IMR-90 (cell line): ENCODE data around the gene KRTAP20-1. TPM values are rescaled to one million over a fixed set of nuclear protein-coding genes. Genes with fewer than 3 reads are reported as not detected.

Experiments
- ATAC-seq: fragments of 200-7000 bp; cut with Tn5 transposase; 2 replicates; pipeline ENCODE4 v1.9.1; 2020; ENCODE audit warnings: low read depth, mild to moderate bottlenecking, moderate library complexity
- BruUV-seq: library from RNA; stranded (reverse); fragments of 400-500 nt; replicated peaks from 2 replicates; lab custom pipeline; 2021; lab: Mats Ljungman, UMichigan
- CTCF ChIA-PET: fragments of 300-600 bp; formaldehyde crosslinking; extraction: SDS; loops from one replicate; lab custom pipeline; 2021; ENCODE audit warnings: antibody characterized with exemption; lab: Yijun Ruan, JAX
- POLR2A ChIA-PET: fragments of 300-600 bp; sonication (Branson Sonifier 250); formaldehyde crosslinking; loops from one replicate; lab custom pipeline; 2022; ENCODE audit warnings: antibody characterized with exemption; ENCODE audit not compliant: unreplicated experiment; lab: Charles Lee
- DNase-seq: peaks from one replicate; pipeline ENCODE4 v3.0.0; 2013
- H2AFZ ChIP-seq: replicated peaks from 2 replicates; pipeline ENCODE3; 2013; ENCODE audit warnings: low read length, mild to moderate bottlenecking; ENCODE audit not compliant: poor library complexity
- H2AK5ac ChIP-seq: 2 replicates; pipeline ENCODE4 v1.6.1; 2013; ENCODE audit warnings: low read depth, low read length, inconsistent platforms
- H2AK9ac ChIP-seq: replicated peaks from 2 replicates; pipeline ENCODE3; 2013; ENCODE audit warnings: mild to moderate bottlenecking, low read depth, low read length, moderate library complexity; ENCODE audit not compliant: poor library complexity
- H2BK120ac ChIP-seq: 2 replicates; pipeline ENCODE4 v1.6.1; 2013; ENCODE audit warnings: low read depth, low read length, inconsistent platforms
- H2BK15ac ChIP-seq: 3 replicates; pipeline ENCODE4 v1.6.1; 2013; ENCODE audit warnings: low read depth, low read length, inconsistent platforms
- H2BK20ac ChIP-seq: 2 replicates; pipeline ENCODE4 v1.6.1; 2013; ENCODE audit warnings: low read depth, mild to moderate bottlenecking, inconsistent platforms, low read length, moderate library complexity
- H2BK5ac ChIP-seq: 2 replicates; pipeline ENCODE4 v1.6.1; 2013; ENCODE audit warnings: mild to moderate bottlenecking, low read depth, low read length, inconsistent platforms; ENCODE audit not compliant: poor library complexity, severe bottlenecking
- H3K14ac ChIP-seq: replicated peaks from 2 replicates; pipeline ENCODE4 v1.6.1; 2013; ENCODE audit warnings: low read depth, low read length, inconsistent platforms
- H3K18ac ChIP-seq: 2 replicates; pipeline ENCODE4 v1.6.1; 2013; ENCODE audit warnings: low read depth, low read length, control low read depth
- H3K23ac ChIP-seq: 2 replicates; pipeline ENCODE4 v1.6.1; 2013; ENCODE audit warnings: low read depth, low read length, inconsistent platforms
- H3K27ac ChIP-seq: 2 replicates; pipeline ENCODE4 v1.5.1; 2013; ENCODE audit warnings: mild to moderate bottlenecking, control low read depth, low read length; ENCODE audit not compliant: insufficient read depth
- H3K27me3 ChIP-seq: 2 replicates; pipeline ENCODE4 v1.6.1; 2013; ENCODE audit warnings: low read length; ENCODE audit not compliant: control insufficient read depth, insufficient read depth
- H3K36me3 ChIP-seq: 2 replicates; pipeline ENCODE4 v1.6.1; 2013; ENCODE audit warnings: low read length, mixed read lengths; ENCODE audit not compliant: control insufficient read depth, insufficient read depth
- H3K4ac ChIP-seq: 2 replicates; pipeline ENCODE4 v1.6.1; 2013; ENCODE audit warnings: low read depth, low read length, inconsistent platforms
- H3K4me1 ChIP-seq: 2 replicates; pipeline ENCODE4 v1.6.1; 2013; ENCODE audit warnings: low read length, mixed read lengths; ENCODE audit not compliant: control insufficient read depth, insufficient read depth
- H3K4me2 ChIP-seq: 2 replicates; pipeline ENCODE4 v1.6.1; 2013; ENCODE audit warnings: low read depth, mild to moderate bottlenecking, control low read depth, low read length, moderate library complexity
- H3K4me3 ChIP-seq: 2 replicates; pipeline ENCODE4 v1.5.1; 2013; ENCODE audit warnings: low read depth, mild to moderate bottlenecking, control low read depth, low read length, moderate library complexity; ENCODE audit not compliant: insufficient read depth
- H3K56ac ChIP-seq: 2 replicates; pipeline ENCODE4 v1.6.1; 2013; ENCODE audit warnings: low read length, inconsistent platforms; ENCODE audit not compliant: insufficient read depth; ENCODE audit errors: extremely low read depth
- H3K79me1 ChIP-seq, 2 experiments: 2 replicates each; pipeline ENCODE4 v1.6.1; 2013; ENCODE audit warnings: low read length in 2 of 2, inconsistent platforms in 1 of 2, low read depth in 1 of 2
- H3K9ac ChIP-seq: 2 replicates; pipeline ENCODE4 v1.6.1; 2013; ENCODE audit warnings: low read depth, low read length, control low read depth
- H3K9me1 ChIP-seq: 2 replicates; pipeline ENCODE4 v1.6.1; 2013; ENCODE audit warnings: low read length, inconsistent platforms; ENCODE audit not compliant: insufficient read depth
- H3K9me3 ChIP-seq: 2 replicates; pipeline ENCODE4 v1.6.1; 2013; ENCODE audit warnings: low read length; ENCODE audit not compliant: control insufficient read depth, insufficient read depth
- H4K20me1 ChIP-seq: 2 replicates; pipeline ENCODE4 v1.6.1; 2013; ENCODE audit warnings: low read length, inconsistent platforms; ENCODE audit not compliant: insufficient read depth
- H4K5ac ChIP-seq: 2 replicates; pipeline ENCODE4 v1.6.1; 2013; ENCODE audit warnings: mild to moderate bottlenecking, low read depth, low read length, control low read depth
- H4K8ac ChIP-seq, 2 experiments: 2 replicates each; pipeline ENCODE4 v1.6.1; 2013; ENCODE audit warnings: low read depth in 2 of 2, low read length in 2 of 2, control low read depth in 1 of 2, inconsistent platforms in 1 of 2
- H4K91ac ChIP-seq: 2 replicates; pipeline ENCODE4 v1.6.1; 2013; ENCODE audit warnings: low read depth, low read length, inconsistent platforms; ENCODE audit not compliant: insufficient read depth
- BHLHE40 ChIP-seq: fragments of 150-350 bp; IDR thresholded peaks from 2 replicates; pipeline ENCODE4 v1.6.1; 2016; ENCODE audit warnings: mild to moderate bottlenecking, low read depth, low read length
- CEBPB ChIP-seq: IDR thresholded peaks from 2 replicates; pipeline ENCODE4 v1.6.1; 2012; ENCODE audit warnings: low read depth, low read length, improper control_type of control experiment
- CHD1 ChIP-seq: IDR thresholded peaks from 2 replicates; pipeline ENCODE4 v1.6.1; 2012; ENCODE audit warnings: low read depth, low read length, improper control_type of control experiment
- MAZ ChIP-seq: IDR thresholded peaks from 2 replicates; pipeline ENCODE4 v1.6.1; 2012; ENCODE audit warnings: low read depth, mild to moderate bottlenecking, low read length, improper control_type of control experiment, moderate library complexity, borderline replicate concordance
- NFE2L2 ChIP-seq: fragments of 150-350 bp; IDR thresholded peaks from 2 replicates; pipeline ENCODE4 v1.6.1; 2016; ENCODE audit warnings: low read depth, mild to moderate bottlenecking, low read length
- POLR2A ChIP-seq: IDR thresholded peaks from 2 replicates; pipeline ENCODE4 v1.6.1; 2012; ENCODE audit warnings: mild to moderate bottlenecking, low read depth, low read length
- RAD21 ChIP-seq: IDR thresholded peaks from 2 replicates; pipeline ENCODE4 v1.6.1; 2012; ENCODE audit warnings: low read length, improper control_type of control experiment
- RCOR1 ChIP-seq: IDR thresholded peaks from 2 replicates; pipeline ENCODE4 v1.6.1; 2012; ENCODE audit warnings: mild to moderate bottlenecking, low read length, improper control_type of control experiment; ENCODE audit not compliant: insufficient replicate concordance
- RFX5 ChIP-seq: IDR thresholded peaks from 2 replicates; pipeline ENCODE4 v1.8.0; 2012; ENCODE audit warnings: low read depth, mild to moderate bottlenecking, low read length, moderate library complexity
- SMC3 ChIP-seq: fragments of 150-350 bp; IDR thresholded peaks from 2 replicates; pipeline ENCODE4 v1.6.1; 2016; ENCODE audit warnings: low read depth, mild to moderate bottlenecking, antibody characterized with exemption, low read length, moderate library complexity
- WGBS, 2 experiments: methylation state at CpG; one replicate each; pipeline versions ENCODE4 v1.1.5 to v1.1.7; 2013; ENCODE audit warnings: missing lambda C conversion rate in 2 of 2; ENCODE audit not compliant: insufficient read length in 1 of 2; ENCODE audit errors: extremely low coverage in 2 of 2; 5-methylcytosine and 5-hydroxymethylcytosine counted together
- dilution Hi-C: fragments of 300-500 bp; cut with HindIII; formaldehyde crosslinking; loops from one replicate; pipeline ENCODE4 v1.14.3; 2018; ENCODE audit warnings: low sequenced_read_pairs; ENCODE audit not compliant: unreplicated experiment
- in situ Hi-C: fragments of 300-500 bp; cut with MboI; formaldehyde crosslinking; loops from 3 replicates; pipeline ENCODE4 v1.14.3; 2019; ENCODE audit warnings: low sequenced_read_pairs, inconsistent platforms, mixed read lengths
- intact Hi-C: fragments of 100-400 bp; cut with micrococcal nuclease; formaldehyde crosslinking; loops from 2 replicates; pipeline ENCODE4 v1.10.0; 2022
- polyA plus RNA-seq, 3 experiments: library from polyadenylated mRNA; depleted of rRNA; stranded (reverse); fragments of >200 nt; gene quantifications; 2 replicates each; pipeline ENCODE4 v1.2.3, GENCODE V29; 2012; ENCODE audit warnings: low replicate concordance in 1 of 3
- total RNA-seq: library from RNA; depleted of rRNA; stranded (reverse); fragments of >200 nt; gene quantifications from 2 replicates; pipeline ENCODE4 v1.2.3, GENCODE V29; 2012
- TF ChIP-seq, protein P1 (sequence below): fragments of 150-350 bp; IDR thresholded peaks from 2 replicates; pipeline ENCODE4 v1.6.1; 2016; ENCODE audit warnings: low read depth, mild to moderate bottlenecking, low read length, moderate library complexity, borderline replicate concordance
- TF ChIP-seq, protein P2 (sequence below): fragments of 150-350 bp; IDR thresholded peaks from 2 replicates; pipeline ENCODE4 v1.6.1; 2017; ENCODE audit warnings: mild to moderate bottlenecking, antibody characterized with exemption, low read length, low read depth
- TF ChIP-seq, protein P3 (sequence below): conservative IDR thresholded peaks from 2 replicates; pipeline ENCODE4 v1.5.1; 2012; ENCODE audit warnings: mild to moderate bottlenecking, low read depth, low read length, improper control_type of control experiment

The KRTAP20-1 gene
- total and polyA plus RNA-seq, 2 of the 4 experiments (the other 2 are of a cell fraction): not detected

DNA sequence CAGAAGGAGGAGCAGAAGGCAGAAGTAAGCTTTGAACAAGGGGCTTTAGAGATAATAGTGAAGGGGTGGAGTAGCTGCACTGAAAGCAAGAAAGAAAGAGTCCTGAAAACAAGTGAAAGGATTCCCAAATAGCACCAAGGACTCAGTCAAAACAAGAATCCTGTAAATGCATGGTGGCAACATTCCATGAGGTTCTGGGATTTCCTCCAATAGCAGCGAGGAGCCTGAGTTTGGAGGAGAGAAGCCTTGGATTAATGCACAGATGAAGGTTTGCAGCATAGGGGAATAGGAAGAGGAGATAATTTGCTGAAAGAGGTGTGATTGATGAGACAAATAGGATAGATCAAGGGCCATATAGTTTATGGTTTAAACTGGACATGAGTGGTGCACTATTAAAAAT, 36.9 kb upstream of the KRTAP20-1 start:
- no peak overlapping the region for H3K9ac ChIP-seq
- H3K18ac ChIP-seq: no peak overlapping the region
- no peak overlapping the region for H4K8ac ChIP-seq
- H2BK5ac ChIP-seq: no peak overlapping the region
- no peak overlapping the region for H3K14ac ChIP-seq
- WGBS, 2 experiments: no CpG with 5 or more reads among the region's 1 CpG
- no peak overlapping the region for H2AK9ac ChIP-seq
- H3K4ac ChIP-seq: no peak overlapping the region
- H2BK20ac ChIP-seq: no peak overlapping the region
- no peak overlapping the region for H2BK120ac ChIP-seq
- intact Hi-C loops: no loop called here
- H4K91ac ChIP-seq: no peak overlapping the region
- H3K27me3 ChIP-seq: no peaks in the 10 kb centered on the region
- no peak overlapping the region for H2AFZ ChIP-seq
- H3K4me1 ChIP-seq: no peaks in the 10 kb centered on the region
- ATAC-seq (no peak), DNase-seq (no peak)
- no peak overlapping the region for H2AK5ac ChIP-seq
- H3K23ac ChIP-seq: no peak overlapping the region
- no peaks in the 10 kb centered on the region for H4K20me1 ChIP-seq
- in situ Hi-C loops: no loop called here
- POLR2A ChIA-PET: no interaction called here
- no peak overlapping the region for H4K5ac ChIP-seq
- no peak overlapping the region for H3K4me3 ChIP-seq
- H3K9me3 ChIP-seq: peaks cover 4% of the 10 kb centered on the region
- H2BK15ac ChIP-seq: no peak overlapping the region
- no TSS peak for BruUV-seq
- H3K56ac ChIP-seq: no peak overlapping the region
- CTCF ChIA-PET: no interaction called here
- H3K79me1 ChIP-seq: no peaks in the 10 kb centered on the region
- no peak for TF ChIP-seq RAD21
- no peak for TF ChIP-seq MAZ
- TF ChIP-seq RFX5: no peak
- TF ChIP-seq, protein P1, sequence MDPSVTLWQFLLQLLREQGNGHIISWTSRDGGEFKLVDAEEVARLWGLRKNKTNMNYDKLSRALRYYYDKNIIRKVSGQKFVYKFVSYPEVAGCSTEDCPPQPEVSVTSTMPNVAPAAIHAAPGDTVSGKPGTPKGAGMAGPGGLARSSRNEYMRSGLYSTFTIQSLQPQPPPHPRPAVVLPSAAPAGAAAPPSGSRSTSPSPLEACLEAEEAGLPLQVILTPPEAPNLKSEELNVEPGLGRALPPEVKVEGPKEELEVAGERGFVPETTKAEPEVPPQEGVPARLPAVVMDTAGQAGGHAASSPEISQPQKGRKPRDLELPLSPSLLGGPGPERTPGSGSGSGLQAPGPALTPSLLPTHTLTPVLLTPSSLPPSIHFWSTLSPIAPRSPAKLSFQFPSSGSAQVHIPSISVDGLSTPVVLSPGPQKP: no peak
- no peak for TF ChIP-seq RCOR1
- no peak for TF ChIP-seq SMC3
- TF ChIP-seq, protein P2, sequence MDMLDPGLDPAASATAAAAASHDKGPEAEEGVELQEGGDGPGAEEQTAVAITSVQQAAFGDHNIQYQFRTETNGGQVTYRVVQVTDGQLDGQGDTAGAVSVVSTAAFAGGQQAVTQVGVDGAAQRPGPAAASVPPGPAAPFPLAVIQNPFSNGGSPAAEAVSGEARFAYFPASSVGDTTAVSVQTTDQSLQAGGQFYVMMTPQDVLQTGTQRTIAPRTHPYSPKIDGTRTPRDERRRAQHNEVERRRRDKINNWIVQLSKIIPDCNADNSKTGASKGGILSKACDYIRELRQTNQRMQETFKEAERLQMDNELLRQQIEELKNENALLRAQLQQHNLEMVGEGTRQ: no peak
- TF ChIP-seq BHLHE40: no peak
- TF ChIP-seq, protein P3, sequence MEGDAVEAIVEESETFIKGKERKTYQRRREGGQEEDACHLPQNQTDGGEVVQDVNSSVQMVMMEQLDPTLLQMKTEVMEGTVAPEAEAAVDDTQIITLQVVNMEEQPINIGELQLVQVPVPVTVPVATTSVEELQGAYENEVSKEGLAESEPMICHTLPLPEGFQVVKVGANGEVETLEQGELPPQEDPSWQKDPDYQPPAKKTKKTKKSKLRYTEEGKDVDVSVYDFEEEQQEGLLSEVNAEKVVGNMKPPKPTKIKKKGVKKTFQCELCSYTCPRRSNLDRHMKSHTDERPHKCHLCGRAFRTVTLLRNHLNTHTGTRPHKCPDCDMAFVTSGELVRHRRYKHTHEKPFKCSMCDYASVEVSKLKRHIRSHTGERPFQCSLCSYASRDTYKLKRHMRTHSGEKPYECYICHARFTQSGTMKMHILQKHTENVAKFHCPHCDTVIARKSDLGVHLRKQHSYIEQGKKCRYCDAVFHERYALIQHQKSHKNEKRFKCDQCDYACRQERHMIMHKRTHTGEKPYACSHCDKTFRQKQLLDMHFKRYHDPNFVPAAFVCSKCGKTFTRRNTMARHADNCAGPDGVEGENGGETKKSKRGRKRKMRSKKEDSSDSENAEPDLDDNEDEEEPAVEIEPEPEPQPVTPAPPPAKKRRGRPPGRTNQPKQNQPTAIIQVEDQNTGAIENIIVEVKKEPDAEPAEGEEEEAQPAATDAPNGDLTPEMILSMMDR: no peak
- no peak for TF ChIP-seq NFE2L2
- no peak for TF ChIP-seq POLR2A
- no peak for TF ChIP-seq CEBPB
- TF ChIP-seq CHD1: no peak
- H3K36me3 ChIP-seq: no peaks in the 10 kb centered on the region
- H3K27ac ChIP-seq: no peak overlapping the region
- dilution Hi-C loops: no loop called here
- H3K4me2 ChIP-seq: no peak overlapping the region
- no peaks in the 10 kb centered on the region for H3K9me1 ChIP-seq
